A204.1 (cell line): ENCODE results near the gene PI4KA.

Experiments used
- FAIRE-seq: peaks from 2 replicates; lab custom pipeline; 2012; peaks lifted over from hg19 to GRCh38; lab: Jason Lieb, UNC

PI4KA gene

GRCh38 chr22:20815477-20816050 lies 43.0 kb downstream of the PI4KA start:
- FAIRE-seq = no peak

DNA sequence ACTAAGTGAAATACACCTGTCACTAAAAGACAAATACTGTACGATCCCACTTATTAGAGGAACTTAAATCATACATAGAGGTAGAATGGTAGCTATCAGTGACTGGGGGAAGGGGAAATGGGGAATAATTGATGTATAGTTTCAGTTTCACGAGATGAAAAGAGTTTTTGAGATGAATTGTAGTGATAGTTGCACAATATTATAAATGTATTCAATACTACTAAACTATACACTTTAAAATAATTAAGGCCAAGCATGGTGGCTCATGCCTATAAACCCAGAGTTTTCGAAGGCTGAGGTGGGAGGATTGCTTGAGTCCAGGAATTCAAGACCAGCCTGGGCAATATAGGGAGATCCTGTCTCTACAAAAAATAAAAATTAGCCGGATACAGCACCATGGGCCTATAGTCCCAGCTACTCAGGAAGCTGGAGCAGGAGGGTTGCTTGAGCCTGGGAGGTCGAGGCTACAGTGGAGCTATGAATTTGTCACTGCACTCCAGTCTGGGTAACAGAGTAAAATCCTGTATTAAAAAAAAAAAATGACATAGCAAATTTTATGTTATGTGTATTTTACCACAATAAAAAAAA lies 44.3 kb downstream of the PI4KA start:
- no peak for FAIRE-seq

- FAIRE-seq = no peak
Observed at GRCh38 chr22:20813056-20813455, 45.6 kb downstream of the PI4KA start.

DNA sequence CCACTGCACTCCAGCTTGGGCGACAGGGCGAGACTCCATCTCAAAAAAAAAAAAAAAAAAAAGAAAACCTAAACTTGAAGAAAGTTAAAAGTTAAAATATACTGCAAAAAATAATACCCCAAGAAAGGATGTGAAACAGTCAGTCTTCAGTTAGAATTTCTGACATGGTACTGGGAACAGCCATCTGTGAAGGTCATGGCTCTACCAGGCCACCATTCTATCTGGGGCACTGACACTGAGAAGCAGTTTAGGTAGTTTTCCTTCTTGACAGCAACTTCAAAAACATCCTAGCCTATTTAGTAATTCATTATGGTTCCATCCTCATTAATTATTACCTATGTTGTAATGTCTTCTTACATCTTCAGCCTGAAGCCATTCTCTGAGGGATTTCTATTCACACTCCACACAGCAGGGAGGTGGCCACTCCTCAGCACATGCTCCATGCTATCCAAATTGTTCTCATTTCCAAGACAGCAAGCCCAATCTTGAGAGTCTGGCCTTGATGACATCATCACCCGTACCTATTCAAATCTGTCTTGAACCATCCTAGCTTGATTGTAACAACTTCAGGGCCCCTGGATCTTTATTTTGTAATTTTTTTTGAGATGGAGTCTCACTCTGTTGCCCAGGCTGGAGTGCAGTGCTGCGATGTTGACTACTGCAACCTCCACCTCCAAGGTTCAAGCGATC lies 46.5 kb downstream of the PI4KA start:
- no peak for FAIRE-seq

GRCh38 chr22:20811171-20811570 lies 47.4 kb downstream of the PI4KA start:
- FAIRE-seq = no peak

- no peak for FAIRE-seq
Observed at GRCh38 chr22:20810645-20811044, 48.0 kb downstream of the PI4KA start.

- no peak for FAIRE-seq
Observed at GRCh38 chr22:20809538-20810185, 48.9 kb downstream of the PI4KA start.

- no peak for FAIRE-seq
Observed at GRCh38 chr22:20808844-20809243, 49.8 kb downstream of the PI4KA start.

DNA sequence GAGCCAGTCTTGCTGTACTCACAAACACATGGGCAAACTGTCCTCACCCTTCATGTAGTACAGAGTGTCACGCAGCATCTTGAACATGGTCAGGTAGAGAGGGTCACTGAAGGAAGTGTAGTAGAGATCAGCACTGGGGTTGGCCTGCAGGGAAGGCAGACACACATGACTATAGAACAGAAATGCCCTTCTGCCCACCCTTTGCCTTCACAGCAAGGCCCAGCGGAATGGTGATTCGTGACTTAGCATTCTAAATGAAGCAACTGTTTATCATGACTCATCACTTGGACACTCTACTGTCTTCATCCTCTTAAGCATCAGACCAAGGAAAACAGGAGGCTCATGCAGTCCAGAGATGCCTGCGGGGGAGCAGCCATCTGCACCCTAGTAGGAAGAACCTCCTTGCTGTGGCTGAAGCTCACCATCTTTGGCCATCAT lies 51.3 kb downstream of the PI4KA start:
- no peak for FAIRE-seq

GRCh38 chr22:20805972-20806471 lies 52.6 kb downstream of the PI4KA start:
- FAIRE-seq = no peak

GRCh38 chr22:20804650-20805049 lies 54.0 kb downstream of the PI4KA start:
- FAIRE-seq = no peak

DNA sequence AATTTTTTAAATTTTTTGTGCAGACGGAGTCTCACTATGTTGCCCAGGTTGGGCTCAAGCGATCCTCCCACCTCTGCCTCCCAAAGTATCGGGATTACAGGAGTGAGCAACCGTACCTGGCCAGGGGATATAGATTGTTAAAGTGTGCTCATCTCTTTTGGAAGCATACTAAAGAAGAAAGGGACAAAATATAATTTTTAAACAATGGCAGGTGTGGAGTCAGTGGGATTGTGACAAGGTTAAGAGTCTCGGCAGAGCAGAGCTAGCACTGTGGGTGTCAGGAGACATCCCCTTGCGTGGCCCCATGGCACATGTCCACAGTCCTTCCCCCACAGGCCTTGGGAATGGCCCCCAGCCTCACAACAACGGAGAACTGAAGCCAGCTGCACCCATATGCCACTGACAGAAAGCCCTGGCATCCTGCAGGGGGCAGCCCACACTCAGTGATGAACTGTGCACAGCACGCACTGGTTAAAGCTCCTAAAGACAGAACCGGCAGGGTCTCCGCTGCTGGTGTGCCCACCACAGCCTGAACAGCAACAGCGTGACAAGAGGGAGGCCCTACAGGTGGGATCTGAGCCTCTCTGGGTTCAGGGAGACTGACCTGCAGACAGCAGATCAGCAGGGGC lies 54.8 kb downstream of the PI4KA start:
- no peak for FAIRE-seq

DNA sequence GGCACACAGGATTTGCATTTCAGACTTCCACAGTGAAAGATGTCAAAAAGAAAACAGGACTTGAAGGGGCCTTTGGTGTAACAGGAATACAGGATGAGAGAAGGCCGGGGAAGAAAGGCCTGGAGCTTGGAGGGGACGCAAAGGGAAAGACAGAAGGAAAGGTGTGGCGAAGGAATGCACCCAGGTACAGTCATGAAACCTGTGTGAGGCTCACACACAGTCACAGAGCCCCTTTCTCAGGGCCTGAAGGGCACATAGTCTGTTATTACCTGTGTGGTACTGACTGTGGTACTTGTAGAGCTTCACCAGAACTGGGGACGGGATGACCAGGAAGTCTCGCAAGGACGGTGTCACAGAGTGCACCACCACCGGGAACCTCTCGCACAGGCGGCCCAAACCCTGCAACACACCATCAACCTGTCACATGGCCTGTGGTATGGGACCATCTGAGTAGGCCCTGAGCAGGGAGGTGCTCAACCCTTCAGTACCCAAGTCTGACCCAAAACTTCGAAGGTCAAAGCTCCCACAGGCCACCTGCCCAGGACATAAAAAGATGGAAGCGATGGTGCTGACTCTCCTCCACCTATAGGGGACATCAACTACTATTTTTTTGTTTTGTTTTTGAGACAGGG lies 55.6 kb downstream of the PI4KA start:
- FAIRE-seq = no peak

DNA sequence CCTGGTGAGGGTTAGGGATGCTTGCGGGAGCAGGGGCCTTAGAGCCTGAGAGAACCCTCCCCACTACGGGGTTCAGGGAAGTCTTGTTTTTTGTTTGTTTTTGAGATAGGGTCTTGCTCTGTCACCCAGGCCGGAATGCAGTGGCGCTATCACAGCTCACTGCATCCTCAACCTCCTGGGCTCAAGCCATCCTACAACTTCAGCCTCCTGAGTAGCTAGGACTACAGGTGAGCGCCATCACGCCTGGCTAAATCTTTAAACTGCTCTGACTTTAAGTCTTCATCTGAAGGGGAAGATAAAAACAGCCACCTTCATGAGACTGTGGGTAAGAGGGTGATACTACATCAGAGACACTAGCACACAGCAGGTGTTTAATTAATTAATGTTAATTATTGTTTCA lies 56.2 kb downstream of the PI4KA start:
- no peak for FAIRE-seq

DNA sequence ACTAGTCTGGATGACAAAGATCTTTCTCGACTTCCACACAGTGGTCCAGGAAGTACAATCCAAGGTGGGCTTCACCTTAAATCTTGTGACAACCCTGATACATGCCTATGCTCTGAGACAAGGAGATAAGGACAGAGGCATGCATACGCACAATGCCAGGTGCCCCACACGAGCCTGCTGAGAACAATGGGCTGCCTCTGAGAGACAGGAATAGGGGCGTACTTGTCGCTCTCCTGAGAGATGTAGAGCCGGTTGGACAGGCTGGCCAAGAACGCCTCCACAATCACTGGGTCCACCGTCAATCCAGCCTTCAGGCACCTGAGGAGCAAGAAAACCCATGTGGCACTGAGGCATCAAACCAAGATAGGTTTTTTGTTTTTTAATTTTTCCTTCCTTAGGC lies 59.2 kb downstream of the PI4KA start:
- no peak for FAIRE-seq

DNA sequence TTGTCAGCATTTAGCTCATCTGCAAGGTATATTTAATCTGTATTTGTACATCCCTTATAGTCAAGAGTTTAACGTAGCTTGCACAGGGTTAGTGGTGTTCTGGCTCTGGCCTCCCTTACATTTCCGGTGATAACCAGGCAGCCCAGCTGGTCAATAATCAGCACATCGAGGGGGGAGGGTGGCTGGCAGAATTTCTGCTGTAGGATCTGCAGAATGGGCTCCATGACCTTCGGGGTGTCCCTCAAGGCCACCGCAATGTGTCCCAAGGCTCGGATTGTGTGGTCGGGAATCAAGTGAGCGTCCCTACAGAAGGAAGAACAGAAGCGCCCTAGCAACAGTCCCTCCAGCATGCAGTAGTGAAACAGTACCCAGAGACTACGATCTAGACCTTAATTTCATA lies 59.6 kb downstream of the PI4KA start:
- FAIRE-seq = no peak

DNA sequence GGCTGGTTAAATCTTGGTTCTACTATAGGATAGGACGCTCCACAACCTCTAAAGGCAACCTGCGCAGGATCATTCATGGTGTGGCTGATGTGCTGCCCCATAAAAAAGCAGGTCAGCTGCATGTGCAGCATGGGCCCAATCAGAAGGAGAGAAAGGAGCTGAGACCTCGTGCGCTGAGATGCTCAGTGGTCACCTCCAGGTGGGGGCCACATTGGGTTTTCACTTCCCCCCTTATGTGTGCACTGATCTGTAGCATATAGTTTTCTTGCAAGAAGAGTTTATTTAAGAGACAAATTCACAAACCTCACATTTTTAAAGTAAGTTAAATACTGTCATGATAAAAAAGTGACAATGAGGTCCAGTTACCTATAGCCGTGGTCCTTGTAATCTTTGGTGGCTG lies 60.4 kb downstream of the PI4KA start:
- FAIRE-seq = no peak

DNA sequence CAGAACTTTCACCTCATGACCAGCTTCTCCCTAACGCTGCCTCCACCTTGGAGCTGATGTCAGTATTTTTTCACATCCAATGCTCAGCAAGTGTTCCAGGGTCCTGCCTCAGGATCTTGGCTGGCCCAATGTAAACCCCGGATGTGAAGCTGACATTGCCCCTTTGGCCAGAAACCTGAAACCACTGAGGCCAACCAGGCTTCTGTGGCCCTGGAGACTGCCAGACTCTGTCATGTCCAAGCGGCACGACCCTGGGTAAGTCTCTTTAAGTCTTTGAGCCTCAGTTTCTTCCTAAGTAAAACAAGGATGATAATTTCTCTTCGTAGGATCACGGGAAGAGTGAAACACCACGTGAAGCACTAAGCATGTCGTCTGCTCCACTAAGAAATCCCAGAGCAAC lies 61.9 kb downstream of the PI4KA start:
- FAIRE-seq = no peak

DNA sequence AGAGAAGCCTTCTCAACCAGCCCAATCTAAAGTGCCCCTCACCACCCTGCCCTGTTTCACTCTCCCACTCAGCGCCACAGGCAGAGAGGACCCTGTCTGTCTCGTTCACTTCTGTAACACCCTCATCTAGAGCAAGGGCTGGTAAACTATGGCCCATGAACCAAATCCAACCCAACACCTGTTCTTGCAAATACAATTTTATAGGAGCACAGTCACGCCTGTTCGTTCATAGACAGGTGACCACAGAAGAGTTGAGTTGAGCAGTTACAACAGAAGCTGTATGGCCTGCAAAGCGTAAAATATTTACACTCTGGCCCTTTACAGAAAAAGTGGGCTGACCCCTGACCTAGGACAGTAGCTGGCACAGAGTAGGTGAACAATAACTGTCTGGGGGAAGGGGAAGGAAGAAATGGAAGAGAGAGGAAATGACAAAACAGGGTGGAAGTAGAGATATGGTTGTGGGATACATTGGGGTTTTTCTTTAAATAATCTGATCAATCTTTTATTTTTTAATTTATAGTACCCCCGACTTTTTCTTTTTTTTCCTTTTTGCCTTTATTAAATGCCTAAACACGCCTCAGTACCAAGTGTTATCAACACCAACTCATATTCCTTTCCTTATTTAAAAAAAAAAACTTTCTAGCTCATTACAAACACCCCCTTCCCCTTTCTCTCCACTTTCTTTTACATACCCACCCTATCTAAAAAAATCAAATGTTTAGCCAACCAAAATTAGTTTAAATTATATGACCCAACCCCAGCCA lies 63.8 kb downstream of the PI4KA start:
- FAIRE-seq = no peak

DNA sequence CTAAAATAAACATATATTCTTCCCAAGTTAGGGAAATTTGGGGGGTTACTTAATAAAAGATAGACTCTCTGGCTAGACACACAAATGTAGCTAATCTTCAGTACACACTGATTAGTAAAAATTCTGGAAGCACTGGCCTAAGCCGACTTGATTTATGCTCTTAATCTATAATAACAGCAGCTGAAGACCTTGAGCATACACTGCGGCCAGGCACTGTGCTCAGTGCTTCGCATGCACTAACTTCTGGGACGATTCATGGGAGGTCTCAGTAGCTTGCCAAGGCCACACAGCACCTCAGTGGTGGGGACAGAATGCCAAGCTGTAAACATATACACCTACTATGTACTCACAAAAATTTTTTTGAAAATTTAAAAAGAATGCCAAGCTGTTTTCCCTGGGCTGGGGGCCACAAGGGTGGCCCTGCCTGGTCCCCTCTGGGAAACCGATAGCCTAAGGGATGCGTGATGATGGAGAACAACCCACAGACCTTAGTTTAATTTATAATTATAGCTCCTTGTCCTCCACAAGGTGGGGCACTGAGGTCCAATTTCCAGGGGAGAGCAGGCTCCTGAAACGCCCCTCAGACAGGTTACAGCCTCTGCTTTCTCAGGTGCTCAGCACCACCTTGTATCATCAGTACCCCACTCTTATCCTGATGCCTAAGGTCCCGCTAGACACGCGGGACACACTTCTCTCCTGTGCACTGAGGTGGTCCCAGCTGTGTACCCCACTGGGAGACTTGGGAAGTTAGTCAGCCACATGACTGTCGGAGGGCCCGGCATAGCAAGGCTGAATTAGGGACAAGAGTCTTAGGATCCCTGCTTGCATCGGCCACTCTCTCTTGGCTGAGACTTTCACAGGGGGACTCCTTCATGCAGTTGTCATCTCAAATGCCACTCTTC lies 64.6 kb downstream of the PI4KA start:
- FAIRE-seq = no peak
